HEK293 (cell line): Measurements from ENCODE around the gene LIPA.

ENCODE experiments used
- CTCF ChIA-PET: fragments of 350-600 bp; formaldehyde crosslinking; extraction: SDS; loops from one replicate; lab custom pipeline; 2021; ENCODE audit warnings: antibody characterized with exemption; lab: Yijun Ruan, JAX
- POLR2A ChIA-PET: fragments of 300-600 bp; formaldehyde crosslinking; extraction: SDS; loops from one replicate; lab custom pipeline; 2020; ENCODE audit warnings: antibody characterized with exemption, inconsistent platforms; lab: Yijun Ruan, JAX
- H3K27ac ChIP-seq: fragments of 200-500 bp; sonication (Bioruptor generic); 2 replicates; pipeline ENCODE4 v1.5.1; 2014; ENCODE audit warnings: low read depth, low read length, control low read depth, inconsistent platforms; ENCODE audit errors: extremely low read depth
- H3K36me3 ChIP-seq, 2 experiments: fragments of 200-500 bp in 1 of 2; sonication (Bioruptor generic) in 1 of 2; 1 replicate in 1 of 2; 2 replicates in 1 of 2; pipeline ENCODE4 v1.5.1; 2014 to 2017; ENCODE audit warnings: inconsistent platforms in 2 of 2, low read length in 2 of 2; ENCODE audit not compliant: control insufficient read depth in 2 of 2, insufficient read depth in 1 of 2
- H3K4me1 ChIP-seq: fragments of 200-500 bp; sonication (Bioruptor generic); 2 replicates; pipeline ENCODE4 v1.5.1; 2014; ENCODE audit warnings: mild to moderate bottlenecking, low read length, inconsistent platforms; ENCODE audit not compliant: control insufficient read depth, insufficient read depth
- H3K4me3 ChIP-seq: 2 replicates; pipeline ENCODE4 v1.5.1; 2011; ENCODE audit warnings: low read depth, mild to moderate bottlenecking, control low read depth, low read length, moderate library complexity
- H3K9me3 ChIP-seq: fragments of 200-500 bp; sonication (Bioruptor generic); 2 replicates; pipeline ENCODE4 v1.5.1; 2014; ENCODE audit warnings: low read depth, low read length, inconsistent platforms; ENCODE audit not compliant: control insufficient read depth, insufficient read depth
- BCL11A ChIP-seq: fragments of 450-650 bp; formaldehyde crosslinking; IDR thresholded peaks from 2 replicates; pipeline ENCODE4 v1.5.1; 2016; ENCODE audit warnings: low read depth, missing biosample characterization, missing genetic modification characterization
- FEZF1 ChIP-seq: fragments of 450-650 bp; formaldehyde crosslinking; IDR thresholded peaks from 2 replicates; pipeline ENCODE4 v1.5.1; 2016; ENCODE audit warnings: missing biosample characterization, missing genetic modification characterization
- GLIS2 ChIP-seq: fragments of 450-650 bp; formaldehyde crosslinking; IDR thresholded peaks from 2 replicates; pipeline ENCODE4 v1.5.1; 2016; ENCODE audit warnings: missing biosample characterization, missing genetic modification characterization
- MEIS1 ChIP-seq: sonication (generic); formaldehyde crosslinking; IDR thresholded peaks from 2 replicates; pipeline ENCODE4 v1.8.1; 2022; ENCODE audit warnings: missing genetic modification reagents, mild to moderate bottlenecking, borderline replicate concordance
- MYNN ChIP-seq: fragments of 450-650 bp; formaldehyde crosslinking; IDR thresholded peaks from 2 replicates; pipeline ENCODE4 v1.5.1; 2016; ENCODE audit warnings: missing biosample characterization, missing genetic modification characterization, borderline replicate concordance
- PRDM1 ChIP-seq: fragments of 450-650 bp; formaldehyde crosslinking; IDR thresholded peaks from 2 replicates; pipeline ENCODE4; 2016; ENCODE audit warnings: missing biosample characterization, missing genetic modification characterization
- REPIN1 ChIP-seq: fragments of 450-650 bp; formaldehyde crosslinking; IDR thresholded peaks from 2 replicates; pipeline ENCODE4 v1.5.1; 2017; ENCODE audit warnings: missing biosample characterization, missing genetic modification characterization, low read depth
- YY1 ChIP-seq: fragments of 450-650 bp; formaldehyde crosslinking; IDR thresholded peaks from 2 replicates; pipeline ENCODE4 v1.5.1; 2018; ENCODE audit warnings: missing biosample characterization, missing genetic modification characterization
- ZBTB20 ChIP-seq: fragments of 450-650 bp; formaldehyde crosslinking; IDR thresholded peaks from 2 replicates; pipeline ENCODE4 v1.5.1; 2016; ENCODE audit warnings: missing biosample characterization, missing genetic modification characterization
- ZBTB7A ChIP-seq: fragments of 450-650 bp; formaldehyde crosslinking; IDR thresholded peaks from 2 replicates; pipeline ENCODE4 v1.5.1; 2016; ENCODE audit warnings: low read depth, missing biosample characterization, missing genetic modification characterization
- ZFHX2 ChIP-seq: fragments of 450-650 bp; formaldehyde crosslinking; conservative IDR thresholded peaks from 2 replicates; pipeline ENCODE4 v1.5.1; 2016; ENCODE audit warnings: missing biosample characterization, missing genetic modification characterization
- ZFP3 ChIP-seq: fragments of 450-650 bp; formaldehyde crosslinking; IDR thresholded peaks from 2 replicates; pipeline ENCODE4 v1.5.1; 2016; ENCODE audit warnings: low read depth, missing biosample characterization, missing genetic modification characterization
- ZNF157 ChIP-seq: fragments of 450-650 bp; formaldehyde crosslinking; IDR thresholded peaks from 2 replicates; pipeline ENCODE4 v1.5.1; 2016; ENCODE audit warnings: missing biosample characterization, missing genetic modification characterization
- ZNF169 ChIP-seq: fragments of 450-650 bp; formaldehyde crosslinking; IDR thresholded peaks from 2 replicates; pipeline ENCODE4 v1.5.1; 2016; ENCODE audit warnings: missing biosample characterization, missing genetic modification characterization
- ZNF19 ChIP-seq: fragments of 450-650 bp; formaldehyde crosslinking; IDR thresholded peaks from 2 replicates; pipeline ENCODE4; 2016; ENCODE audit warnings: missing biosample characterization, missing genetic modification characterization, low read depth
- ZNF248 ChIP-seq: fragments of 450-650 bp; formaldehyde crosslinking; IDR thresholded peaks from 2 replicates; pipeline ENCODE4 v1.5.1; 2017; ENCODE audit warnings: missing biosample characterization, missing genetic modification characterization
- ZNF324 ChIP-seq: fragments of 450-650 bp; formaldehyde crosslinking; IDR thresholded peaks from 2 replicates; pipeline ENCODE4 v1.5.1; 2016; ENCODE audit warnings: missing biosample characterization, missing genetic modification characterization
- ZNF341 ChIP-seq: fragments of 450-650 bp; formaldehyde crosslinking; IDR thresholded peaks from 2 replicates; pipeline ENCODE4; 2016; ENCODE audit warnings: low read depth, missing biosample characterization, missing genetic modification characterization
- ZNF350 ChIP-seq: fragments of 450-650 bp; formaldehyde crosslinking; IDR thresholded peaks from 2 replicates; pipeline ENCODE4 v1.5.0; 2017; ENCODE audit warnings: missing biosample characterization, mild to moderate bottlenecking, missing genetic modification characterization
- ZNF354C ChIP-seq: fragments of 450-650 bp; formaldehyde crosslinking; IDR thresholded peaks from 2 replicates; pipeline ENCODE4 v1.5.1; 2016; ENCODE audit warnings: missing biosample characterization, missing genetic modification characterization, low read depth, borderline replicate concordance
- ZNF391 ChIP-seq: fragments of 450-650 bp; formaldehyde crosslinking; IDR thresholded peaks from 2 replicates; pipeline ENCODE4 v1.5.1; 2016; ENCODE audit warnings: low read depth, missing biosample characterization, missing genetic modification characterization, borderline replicate concordance
- ZNF404 ChIP-seq: fragments of 450-650 bp; formaldehyde crosslinking; IDR thresholded peaks from 2 replicates; pipeline ENCODE4 v1.5.1; 2017; ENCODE audit warnings: missing biosample characterization, missing genetic modification characterization
- ZNF48 ChIP-seq: fragments of 450-650 bp; formaldehyde crosslinking; IDR thresholded peaks from 2 replicates; pipeline ENCODE4 v1.5.1; 2016; ENCODE audit warnings: missing biosample characterization, missing genetic modification characterization
- ZNF521 ChIP-seq: fragments of 450-650 bp; formaldehyde crosslinking; IDR thresholded peaks from 2 replicates; pipeline ENCODE4 v1.5.1; 2017; ENCODE audit warnings: missing biosample characterization, mild to moderate bottlenecking, missing genetic modification characterization
- ZNF558 ChIP-seq: fragments of 450-650 bp; formaldehyde crosslinking; IDR thresholded peaks from 2 replicates; pipeline ENCODE4 v1.5.1; 2016; ENCODE audit warnings: missing biosample characterization, missing genetic modification characterization
- ZNF561 ChIP-seq: fragments of 450-650 bp; IDR thresholded peaks from 2 replicates; pipeline ENCODE4 v1.5.1; 2018; ENCODE audit warnings: missing biosample characterization, missing genetic modification characterization, borderline replicate concordance
- ZNF629 ChIP-seq: fragments of 450-650 bp; formaldehyde crosslinking; IDR thresholded peaks from 2 replicates; pipeline ENCODE4 v1.5.1; 2017; ENCODE audit warnings: missing biosample characterization, missing genetic modification characterization
- ZNF677 ChIP-seq: fragments of 450-650 bp; IDR thresholded peaks from 2 replicates; pipeline ENCODE4 v1.5.0; 2018; ENCODE audit warnings: missing biosample characterization, mild to moderate bottlenecking, missing genetic modification characterization, moderate library complexity
- ZNF785 ChIP-seq: fragments of 450-650 bp; formaldehyde crosslinking; IDR thresholded peaks from 2 replicates; pipeline ENCODE4 v1.5.1; 2016; ENCODE audit warnings: missing biosample characterization, missing genetic modification characterization
- ZNF843 ChIP-seq: fragments of 450-650 bp; formaldehyde crosslinking; IDR thresholded peaks from 2 replicates; pipeline ENCODE4 v1.5.1; 2016; ENCODE audit warnings: missing biosample characterization, missing genetic modification characterization
- TF ChIP-seq, protein P1 (sequence below): fragments of 450-650 bp; formaldehyde crosslinking; IDR thresholded peaks from 2 replicates; pipeline ENCODE4 v1.5.1; 2016; ENCODE audit warnings: missing biosample characterization, missing genetic modification characterization, borderline replicate concordance
- TF ChIP-seq, protein P2 (sequence below): fragments of 450-650 bp; formaldehyde crosslinking; IDR thresholded peaks from 2 replicates; pipeline ENCODE4 v1.5.1; 2016; ENCODE audit warnings: missing biosample characterization, missing genetic modification characterization
- TF ChIP-seq, protein P3 (sequence below): fragments of 450-650 bp; formaldehyde crosslinking; IDR thresholded peaks from 2 replicates; pipeline ENCODE4 v1.5.1; 2017; ENCODE audit warnings: missing biosample characterization, missing genetic modification characterization

Gene LIPA

DNA sequence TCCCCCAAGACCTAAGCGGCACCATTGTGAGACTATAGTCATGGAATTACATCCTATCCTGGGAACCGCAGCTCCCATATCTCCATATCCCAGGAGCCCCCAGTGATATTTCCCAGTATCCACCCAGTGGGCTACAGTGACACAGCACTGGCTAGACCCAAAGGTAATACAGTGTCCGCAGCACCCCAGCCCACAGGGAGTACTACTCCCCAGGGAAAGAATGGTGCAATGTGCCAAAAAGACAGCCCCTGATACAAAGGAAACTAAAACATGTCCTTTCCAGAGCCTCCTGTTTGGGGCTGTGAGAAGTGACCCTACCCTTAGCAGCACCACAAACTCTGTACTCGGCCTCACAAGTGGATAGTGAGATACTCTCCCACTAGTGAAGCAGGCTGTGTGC lies 45.8 kb upstream of the LIPA start (continued):
- TF ChIP-seq ZNF19 (tag by site-specific recombination) (no peak), FEZF1 (no peak), YY1 (tag by site-specific recombination) (no peak), ZNF157 (tag by site-specific recombination) (no peak), MEIS1 (CRISPR knock-in tag) (no peak), MYNN (tag by site-specific recombination) (no peak)
- TF ChIP-seq, protein P1, sequence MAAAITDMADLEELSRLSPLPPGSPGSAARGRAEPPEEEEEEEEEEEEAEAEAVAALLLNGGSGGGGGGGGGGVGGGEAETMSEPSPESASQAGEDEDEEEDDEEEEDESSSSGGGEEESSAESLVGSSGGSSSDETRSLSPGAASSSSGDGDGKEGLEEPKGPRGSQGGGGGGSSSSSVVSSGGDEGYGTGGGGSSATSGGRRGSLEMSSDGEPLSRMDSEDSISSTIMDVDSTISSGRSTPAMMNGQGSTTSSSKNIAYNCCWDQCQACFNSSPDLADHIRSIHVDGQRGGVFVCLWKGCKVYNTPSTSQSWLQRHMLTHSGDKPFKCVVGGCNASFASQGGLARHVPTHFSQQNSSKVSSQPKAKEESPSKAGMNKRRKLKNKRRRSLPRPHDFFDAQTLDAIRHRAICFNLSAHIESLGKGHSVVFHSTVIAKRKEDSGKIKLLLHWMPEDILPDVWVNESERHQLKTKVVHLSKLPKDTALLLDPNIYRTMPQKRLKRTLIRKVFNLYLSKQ (tag by site-specific recombination), result no peak

DNA sequence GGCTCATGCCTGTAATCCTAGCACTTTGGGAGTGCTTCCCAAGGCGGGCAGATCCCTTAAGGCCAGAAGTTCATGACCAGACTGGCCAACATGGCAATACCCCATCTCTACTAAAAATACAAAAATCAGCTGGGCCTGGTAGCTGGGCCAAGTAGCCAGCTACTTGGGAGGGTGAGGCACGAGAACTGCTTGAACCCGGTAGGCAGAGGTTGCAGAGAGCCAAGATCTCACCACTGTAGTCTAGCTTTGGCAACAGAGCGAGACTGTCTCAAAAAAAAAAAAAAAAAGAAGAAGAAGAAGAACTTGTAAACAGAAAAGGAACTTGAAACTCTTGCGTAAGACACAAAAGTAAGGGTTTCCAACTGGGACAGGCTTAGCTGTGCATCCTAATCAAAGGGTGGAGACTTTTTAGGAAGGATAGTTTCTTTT lies 44.7 kb upstream of the LIPA start:
- H3K4me3 ChIP-seq, result no peak overlapping the region
- H3K4me1 ChIP-seq, result no peaks in the 10 kb centered on the region
- CTCF ChIA-PET, result no interaction called here
- POLR2A ChIA-PET, result no interaction called here
- H3K36me3 ChIP-seq, result no peaks in the 10 kb centered on the region
- no peak overlapping the region for H3K27ac ChIP-seq
- H3K9me3 ChIP-seq, result no peaks in the 10 kb centered on the region
- TF ChIP-seq ZNF521 (tag by site-specific recombination) (no peak), ZNF350 (no peak), ZNF341 (no peak), GLIS2 (no peak), ZBTB7A (tag by site-specific recombination) (no peak), ZNF561 (tag by site-specific recombination) (no peak)
- TF ChIP-seq, all 188 proteins: peak for 0

DNA sequence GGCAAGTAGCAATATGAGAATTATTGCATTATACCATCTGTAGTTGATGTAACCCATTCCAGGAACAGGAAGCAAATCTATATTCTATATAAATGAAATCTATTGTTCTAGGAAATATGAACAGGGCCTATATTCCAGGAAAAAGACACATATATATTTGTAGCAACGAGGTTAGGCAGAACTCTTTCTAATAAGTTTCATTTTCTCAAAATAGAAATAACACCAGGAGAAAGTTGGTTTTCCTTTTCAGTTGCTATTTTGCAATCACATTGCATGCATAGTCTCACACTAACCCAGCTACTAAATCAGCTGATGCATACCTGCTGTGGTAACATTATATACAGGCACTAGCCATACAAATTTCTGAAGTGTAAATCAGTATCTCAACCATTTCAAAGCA lies 44.0 kb upstream of the LIPA start:
- POLR2A ChIA-PET, result no interaction called here
- no peak overlapping the region for H3K4me3 ChIP-seq
- H3K36me3 ChIP-seq, result no peaks in the 10 kb centered on the region
- H3K4me1 ChIP-seq, result no peaks in the 10 kb centered on the region
- CTCF ChIA-PET, result no interaction called here
- H3K9me3 ChIP-seq, result no peaks in the 10 kb centered on the region
- no peak overlapping the region for H3K27ac ChIP-seq
- TF ChIP-seq ZBTB20 (tag by site-specific recombination) (no peak), ZNF248 (tag by site-specific recombination) (no peak), BCL11A (tag by site-specific recombination) (no peak), ZNF558 (tag by site-specific recombination) (no peak), ZNF404 (tag by site-specific recombination) (no peak), ZNF785 (tag by site-specific recombination) (no peak), PRDM1 (tag by site-specific recombination) (no peak), ZNF629 (tag by site-specific recombination) (no peak), ZNF48 (tag by site-specific recombination) (no peak), ZNF324 (tag by site-specific recombination) (no peak), ZFP3 (tag by site-specific recombination) (no peak), ZNF391 (tag by site-specific recombination) (no peak), REPIN1 (tag by site-specific recombination) (no peak), ZNF677 (tag by site-specific recombination) (no peak), ZNF169 (tag by site-specific recombination) (no peak), ZNF843 (no peak), ZNF354C (no peak), ZFHX2 (tag by site-specific recombination) (no peak)
- TF ChIP-seq, protein P2, sequence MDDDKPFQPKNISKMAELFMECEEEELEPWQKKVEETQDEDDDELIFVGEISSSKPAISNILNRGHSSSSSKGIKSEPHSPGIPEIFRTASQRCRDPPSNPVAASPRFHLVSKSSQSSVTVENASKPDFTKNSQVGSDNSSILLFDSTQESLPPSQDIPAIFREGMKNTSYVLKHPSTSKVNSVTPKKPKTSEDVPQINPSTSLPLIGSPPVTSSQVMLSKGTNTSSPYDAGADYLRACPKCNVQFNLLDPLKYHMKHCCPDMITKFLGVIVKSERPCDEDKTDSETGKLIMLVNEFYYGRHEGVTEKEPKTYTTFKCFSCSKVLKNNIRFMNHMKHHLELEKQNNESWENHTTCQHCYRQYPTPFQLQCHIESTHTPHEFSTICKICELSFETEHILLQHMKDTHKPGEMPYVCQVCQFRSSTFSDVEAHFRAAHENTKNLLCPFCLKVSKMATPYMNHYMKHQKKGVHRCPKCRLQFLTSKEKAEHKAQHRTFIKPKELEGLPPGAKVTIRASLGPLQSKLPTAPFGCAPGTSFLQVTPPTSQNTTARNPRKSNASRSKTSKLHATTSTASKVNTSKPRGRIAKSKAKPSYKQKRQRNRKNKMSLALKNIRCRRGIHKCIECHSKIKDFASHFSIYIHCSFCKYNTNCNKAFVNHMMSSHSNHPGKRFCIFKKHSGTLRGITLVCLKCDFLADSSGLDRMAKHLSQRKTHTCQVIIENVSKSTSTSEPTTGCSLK (tag by site-specific recombination), result no peak
- TF ChIP-seq, protein P3, sequence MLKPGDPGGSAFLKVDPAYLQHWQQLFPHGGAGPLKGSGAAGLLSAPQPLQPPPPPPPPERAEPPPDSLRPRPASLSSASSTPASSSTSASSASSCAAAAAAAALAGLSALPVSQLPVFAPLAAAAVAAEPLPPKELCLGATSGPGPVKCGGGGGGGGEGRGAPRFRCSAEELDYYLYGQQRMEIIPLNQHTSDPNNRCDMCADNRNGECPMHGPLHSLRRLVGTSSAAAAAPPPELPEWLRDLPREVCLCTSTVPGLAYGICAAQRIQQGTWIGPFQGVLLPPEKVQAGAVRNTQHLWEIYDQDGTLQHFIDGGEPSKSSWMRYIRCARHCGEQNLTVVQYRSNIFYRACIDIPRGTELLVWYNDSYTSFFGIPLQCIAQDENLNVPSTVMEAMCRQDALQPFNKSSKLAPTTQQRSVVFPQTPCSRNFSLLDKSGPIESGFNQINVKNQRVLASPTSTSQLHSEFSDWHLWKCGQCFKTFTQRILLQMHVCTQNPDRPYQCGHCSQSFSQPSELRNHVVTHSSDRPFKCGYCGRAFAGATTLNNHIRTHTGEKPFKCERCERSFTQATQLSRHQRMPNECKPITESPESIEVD (tag by site-specific recombination), result no peak
